HUES64 (cell line): Measurements from ENCODE around the gene ETV3.

ENCODE experiments used
- H3K27ac ChIP-seq: 2 replicates; pipeline ENCODE4 v1.7.0; 2013; ENCODE audit warnings: low read depth, low read length, inconsistent platforms
- H3K27me3 ChIP-seq: 2 replicates; pipeline ENCODE4 v1.6.1; 2013; ENCODE audit warnings: mild to moderate bottlenecking, low read length; ENCODE audit not compliant: insufficient read depth
- H3K36me3 ChIP-seq: 2 replicates; pipeline ENCODE4 v1.6.1; 2013; ENCODE audit warnings: mild to moderate bottlenecking, low read length; ENCODE audit not compliant: insufficient read depth
- H3K4me1 ChIP-seq: 2 replicates; pipeline ENCODE4 v1.6.1; 2013; ENCODE audit warnings: mild to moderate bottlenecking, low read length, moderate library complexity; ENCODE audit not compliant: insufficient read depth
- H3K4me3 ChIP-seq: 2 replicates; pipeline ENCODE4 v1.5.1; 2013; ENCODE audit warnings: mild to moderate bottlenecking, low read length, moderate library complexity
- H3K9ac ChIP-seq: 2 replicates; pipeline ENCODE4 v1.6.1; 2013; ENCODE audit warnings: mild to moderate bottlenecking, low read depth, low read length
- H3K9me3 ChIP-seq: 2 replicates; pipeline ENCODE4 v1.6.1; 2013; ENCODE audit warnings: low read depth, low read length; ENCODE audit not compliant: insufficient read depth
- WGBS: fragments of 150-250, 120-280 bp; methylation state at CpG from one replicate; pipeline ENCODE4 v1.1.7; 2013; ENCODE audit warnings: missing lambda C conversion rate; 5-methylcytosine and 5-hydroxymethylcytosine counted together

Gene ETV3

GRCh38 chr1:157147037-157147436 is 8.8 kb upstream of the ETV3 start:
- H3K27me3 ChIP-seq, result no peaks in the 10 kb centered on the region
- H3K9me3 ChIP-seq, result no peaks in the 10 kb centered on the region
- no peak overlapping the region for H3K4me3 ChIP-seq
- H3K4me1 ChIP-seq, result no peaks in the 10 kb centered on the region; the same call in 1 of the 2 replicates
- H3K9ac ChIP-seq, result no peak overlapping the region
- no peak overlapping the region for H3K27ac ChIP-seq
- H3K36me3 ChIP-seq, result no peaks in the 10 kb centered on the region
- 85% methylated on average over 1 of the region's 1 CpG for WGBS

DNA sequence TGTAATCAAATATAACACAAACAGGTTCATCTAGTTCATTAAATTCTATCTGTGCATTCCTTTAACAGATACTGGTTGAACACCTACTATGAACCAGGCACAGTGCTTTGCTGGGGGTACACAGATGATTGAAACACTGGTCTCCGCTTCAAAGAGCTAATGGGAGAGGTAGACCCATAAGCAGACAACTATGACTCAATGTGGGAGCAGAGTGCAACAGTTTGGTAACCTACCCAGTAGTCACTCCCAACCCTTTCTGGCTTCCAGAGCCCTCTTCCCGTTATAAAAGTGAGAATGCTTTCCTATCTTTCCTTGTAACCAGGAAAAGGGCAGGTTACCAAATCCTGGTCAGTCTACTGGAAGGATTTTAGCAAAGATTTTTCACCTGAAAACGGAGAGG is 8.0 kb upstream of the ETV3 start:
- 87% methylated on average over 3 of the region's 3 CpGs for WGBS
- Histone ChIP-seq H3K27me3 (no peaks in the 10 kb centered on the region), H3K27ac (no peak overlapping the region), H3K36me3 (no peaks in the 10 kb centered on the region), H3K9ac (no peak overlapping the region), H3K4me1 (peaks cover 3% of the 10 kb centered on the region; the same call in 1 of the 2 replicates), H3K9me3 (no peaks in the 10 kb centered on the region), H3K4me3 (no peak overlapping the region)

DNA sequence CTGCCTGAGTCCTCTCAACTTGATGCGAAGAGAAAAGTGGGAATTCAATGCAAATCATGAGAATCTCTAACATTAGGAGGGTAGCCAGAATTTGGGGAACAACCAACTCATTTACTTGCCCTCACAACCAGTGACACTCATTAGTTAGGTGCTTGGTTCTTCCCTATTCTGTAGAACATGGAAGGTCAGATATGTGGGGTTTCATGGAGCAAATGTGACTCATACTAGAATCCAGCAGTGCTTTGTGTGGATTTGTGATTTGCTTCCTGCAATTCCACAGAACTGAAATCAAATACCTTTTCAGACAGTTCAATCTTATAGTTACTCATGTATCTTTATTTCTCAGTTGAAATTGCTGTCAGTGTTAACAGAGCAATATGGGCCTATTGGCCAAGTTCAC is 6.9 kb upstream of the ETV3 start:
- no peaks in the 10 kb centered on the region for H3K9me3 ChIP-seq
- H3K4me1 ChIP-seq, result peaks cover 14% of the 10 kb centered on the region
- H3K4me3 ChIP-seq, result no peak overlapping the region
- H3K36me3 ChIP-seq, result no peaks in the 10 kb centered on the region
- 100% methylated on average over 1 of the region's 1 CpG for WGBS
- H3K27me3 ChIP-seq, result no peaks in the 10 kb centered on the region
- H3K27ac ChIP-seq, result no peak overlapping the region
- H3K9ac ChIP-seq, result no peak overlapping the region

DNA sequence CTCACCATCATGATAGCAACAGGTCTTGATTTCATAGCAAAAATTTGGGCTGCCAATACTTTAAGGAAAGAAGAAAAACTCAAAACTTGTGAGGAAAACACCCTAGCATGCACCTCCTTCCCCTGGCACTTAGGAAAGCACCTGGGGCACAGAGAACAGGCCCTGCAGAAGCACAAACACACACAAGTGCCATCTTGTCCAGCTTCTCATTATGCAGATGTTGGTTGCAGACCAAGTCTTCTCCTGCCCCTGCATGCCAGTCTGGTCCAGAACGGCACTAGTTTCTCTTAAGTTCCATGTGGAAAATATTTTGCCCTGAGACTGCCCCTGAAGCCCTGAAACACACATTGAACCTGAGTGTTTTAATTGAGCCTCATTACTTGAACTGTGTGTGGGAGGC is 6.3 kb upstream of the ETV3 start:
- Histone ChIP-seq H3K27me3 (no peaks in the 10 kb centered on the region), H3K36me3 (no peaks in the 10 kb centered on the region), H3K4me3 (no peak overlapping the region), H3K9ac (no peak overlapping the region), H3K27ac (no peak overlapping the region), H3K4me1 (peaks cover 20% of the 10 kb centered on the region), H3K9me3 (no peaks in the 10 kb centered on the region)
- WGBS, result 92% methylated on average over 1 of the region's 1 CpG

GRCh38 chr1:157142765-157143423 is 4.7 kb upstream of the ETV3 start:
- H3K9me3 ChIP-seq, result no peaks in the 10 kb centered on the region
- peaks cover 26% of the 10 kb centered on the region for H3K4me1 ChIP-seq
- H3K9ac ChIP-seq, result no peak overlapping the region
- no peaks in the 10 kb centered on the region for H3K27me3 ChIP-seq
- 97% methylated on average over 3 of the region's 3 CpGs for WGBS
- no peak overlapping the region for H3K4me3 ChIP-seq
- H3K36me3 ChIP-seq, result no peaks in the 10 kb centered on the region
- no peak overlapping the region for H3K27ac ChIP-seq

DNA sequence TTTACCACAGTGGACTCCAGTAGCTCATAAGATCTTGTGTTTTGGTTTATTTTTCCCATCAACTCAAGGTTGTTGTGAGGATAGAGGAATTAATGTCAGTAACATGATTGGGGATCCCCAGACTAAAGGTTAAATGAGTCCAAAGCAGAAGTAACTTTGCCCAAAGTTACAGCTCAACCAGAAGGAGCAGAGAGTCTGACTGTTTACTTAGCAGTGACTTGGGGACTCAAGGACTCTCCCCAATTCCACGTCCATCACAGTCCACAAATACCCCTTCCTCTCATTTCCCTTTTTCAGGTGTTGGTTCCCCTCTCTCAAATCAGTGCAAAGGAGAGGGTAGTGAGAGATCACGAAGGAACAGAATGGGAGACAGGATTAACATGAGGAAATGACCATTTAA is 4.0 kb upstream of the ETV3 start:
- Histone ChIP-seq H3K9me3 (no peaks in the 10 kb centered on the region), H3K27me3 (no peaks in the 10 kb centered on the region), H3K27ac (no peak overlapping the region), H3K4me3 (no peak overlapping the region), H3K4me1 (peaks cover 29% of the 10 kb centered on the region), H3K36me3 (no peaks in the 10 kb centered on the region), H3K9ac (no peak overlapping the region)
- 92% methylated on average over 1 of the region's 2 CpGs for WGBS

- H3K36me3 ChIP-seq, result no peaks in the 10 kb centered on the region
- H3K4me3 ChIP-seq, result no peak overlapping the region
- no peak overlapping the region for H3K27ac ChIP-seq
- H3K4me1 ChIP-seq, result peaks cover 38% of the 10 kb centered on the region
- no peak overlapping the region for H3K9ac ChIP-seq
- WGBS, result 90% methylated on average over 4 of the region's 4 CpGs
- H3K9me3 ChIP-seq, result no peaks in the 10 kb centered on the region
- H3K27me3 ChIP-seq, result no peaks in the 10 kb centered on the region
Measured at GRCh38 chr1:157141212-157141855, 3.1 kb upstream of the ETV3 start.

DNA sequence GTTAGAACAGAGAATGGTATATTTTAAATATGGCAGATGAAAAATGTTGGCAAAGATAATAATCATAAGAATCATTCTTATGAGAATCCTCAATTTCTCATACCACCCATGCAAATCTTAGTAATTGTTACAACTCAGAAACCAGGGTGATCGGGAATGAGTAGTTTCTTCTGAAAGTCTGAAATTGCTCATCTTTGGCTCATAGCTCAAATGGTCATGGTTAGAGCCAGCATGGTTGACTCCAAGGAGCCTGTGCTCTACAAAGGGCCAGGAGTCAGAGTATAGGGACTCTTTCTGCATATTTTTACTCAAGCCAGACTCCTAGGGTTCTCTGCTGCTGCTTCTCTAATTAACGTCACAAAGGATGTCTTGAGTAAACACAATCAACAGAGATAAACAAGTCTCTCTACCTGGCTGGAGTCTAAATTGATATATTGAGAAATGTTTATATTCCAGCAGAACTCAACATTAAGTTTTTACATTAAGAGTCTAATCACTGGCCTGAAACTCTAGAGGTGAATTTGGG is 1.9 kb upstream of the ETV3 start:
- H3K36me3 ChIP-seq, result peaks cover 12% of the 10 kb centered on the region
- 67% methylated on average over 2 of the region's 2 CpGs for WGBS
- H3K27ac ChIP-seq, result peak overlapping the region; percentile 54; the same call in 1 of the 2 replicates
- H3K4me3 ChIP-seq, result peak overlapping the region; percentile 94; the same call in 1 of the 2 replicates
- H3K27me3 ChIP-seq, result no peaks in the 10 kb centered on the region
- no peak overlapping the region for H3K9ac ChIP-seq
- peaks cover 43% of the 10 kb centered on the region for H3K4me1 ChIP-seq
- no peaks in the 10 kb centered on the region for H3K9me3 ChIP-seq

GRCh38 chr1:157139052-157139715 is 989 bp upstream of the ETV3 start:
- H3K27ac ChIP-seq, result peak overlapping the region; percentile 99
- H3K4me1 ChIP-seq, result peaks cover 43% of the 10 kb centered on the region
- peaks cover 21% of the 10 kb centered on the region for H3K36me3 ChIP-seq
- no peaks in the 10 kb centered on the region for H3K9me3 ChIP-seq
- H3K9ac ChIP-seq, result peak overlapping the region; percentile 79
- H3K4me3 ChIP-seq, result peak overlapping the region; percentile 94
- WGBS, result 28% methylated on average over 9 of the region's 9 CpGs
- no peaks in the 10 kb centered on the region for H3K27me3 ChIP-seq

GRCh38 chr1:157137408-157138219 is 581 bp downstream of the ETV3 start:
- 1% methylated on average over 36 of the region's 36 CpGs for WGBS
- Histone ChIP-seq H3K27me3 (no peaks in the 10 kb centered on the region), H3K9me3 (no peaks in the 10 kb centered on the region), H3K4me3 (peak overlapping the region; percentile 94), H3K36me3 (peaks cover 37% of the 10 kb centered on the region), H3K4me1 (peaks cover 43% of the 10 kb centered on the region), H3K9ac (peak overlapping the region; percentile 79), H3K27ac (peak overlapping the region; percentile 99; the same call in 1 of the 2 replicates)
